Heart left ventricle (tissue), 16 donors: ENCODE data around the gene TAF4. TPM values are rescaled to one million over a fixed set of nuclear protein-coding genes. Genes with fewer than 3 reads are reported as not detected.

Experiments
- ATAC-seq, 4 donors: fragments of 200-7000 bp; cut with Tn5 transposase; one replicate each; pipeline ENCODE4 v1.9.1; 2020 to 2022; ENCODE audit warnings: moderate library complexity in 4 of 4, mild to moderate bottlenecking in 3 of 4, moderate number of reproducible peaks in 1 of 4
- DNase-seq, 5 donors: peaks; one replicate each; pipeline ENCODE4 v3.0.0-alpha.2; 2020
- H3K27ac ChIP-seq, 12 donors: fragments of 200-600 bp; sonication (generic) in 4 of 12; one replicate each; pipeline versions ENCODE4 v1.5.0 to v1.8.0; 2016 to 2022; ENCODE audit warnings: mild to moderate bottlenecking in 2 of 12
- H3K27me3 ChIP-seq, 9 donors: fragments of 200-600 bp; sonication (generic) in 2 of 9; one replicate each; pipeline versions ENCODE4 v1.5.1 to v1.8.0; 2016 to 2022; ENCODE audit warnings: mild to moderate bottlenecking in 3 of 9
- H3K36me3 ChIP-seq, 9 donors: fragments of 200-600 bp; sonication (generic) in 2 of 9; one replicate each; pipeline versions ENCODE4 v1.5.0 to v1.8.0; 2018 to 2022; ENCODE audit warnings: mild to moderate bottlenecking in 2 of 9
- H3K4me1 ChIP-seq, 12 donors: fragments of 200-600 bp; sonication (generic) in 4 of 12; one replicate each; pipeline versions ENCODE4 v1.5.0 to v1.8.0; 2016 to 2022; ENCODE audit warnings: mild to moderate bottlenecking in 3 of 12
- H3K4me3 ChIP-seq, 12 donors: fragments of 200-600 bp; sonication (generic) in 4 of 12; one replicate each; pipeline versions ENCODE4 v1.5.0 to v1.8.0; 2017 to 2022; ENCODE audit warnings: mild to moderate bottlenecking in 9 of 12, moderate library complexity in 4 of 12
- H3K9me3 ChIP-seq, 12 donors: fragments of 200-600 bp; sonication (generic) in 4 of 12; one replicate each; pipeline versions ENCODE4 v1.5.0 to v1.8.0; 2016 to 2022; ENCODE audit warnings: mild to moderate bottlenecking in 1 of 12
- CTCF ChIP-seq, 12 donors: fragments of 200-600 bp; sonication (generic) in 4 of 12; IDR thresholded peaks; one replicate each; pipeline versions ENCODE4 v1.5.0 to v1.8.0; 2018 to 2022; ENCODE audit warnings: antibody characterized with exemption in 12 of 12, mild to moderate bottlenecking in 5 of 12
- POLR2A ChIP-seq, 2 donors: fragments of 450-650 bp; IDR thresholded peaks; one replicate each; pipeline ENCODE4 v1.6.1; 2017; ENCODE audit warnings: antibody characterized with exemption in 2 of 2, mild to moderate bottlenecking in 2 of 2, moderate library complexity in 2 of 2
- WGBS, 4 donors: extraction: QIAGEN DNeasy Blood & Tissue Kit in 2 of 4; methylation state at CpG; one replicate each; pipeline versions ENCODE4 v1.1.5 to v1.1.7; 2013 to 2018; 5-methylcytosine and 5-hydroxymethylcytosine counted together
- intact Hi-C, 10 donors: fragments of 100-400 bp; cut with DNase I; formaldehyde crosslinking; loops; one replicate each; pipeline versions ENCODE4 v1.11.1 to v1.14.2; 2022
- polyA plus RNA-seq, 2 donors: library from polyadenylated mRNA; stranded (reverse); fragments of 200-250 nt; gene quantifications; one replicate each; pipeline ENCODE4 v1.2.3, GENCODE V29; 2013
- total RNA-seq, 9 donors: library from RNA; depleted of rRNA in 2 of 9; stranded (reverse); fragments of >200 nt in 2 of 9; fragmentation: NEBNext Ultra II Directional in 3 of 9; extraction: Animal tissue kit (Norgen Biotek cat#: 25700) in 3 of 9; gene quantifications; one replicate each; pipeline versions ENCODE4 v1.1.0 to v1.2.4, GENCODE V29; 2016 to 2023
- donor health status: ischemic (EF 13 %, LVEDD 7.1; RV severe dilation, severe dysfunction).
- donor health status: healthy with polysubstance abuse.
- donor health status: DM: no; HTN: yes; CAD: no.
- donor health status: DM: no; HTN: no; CAD: no.
- donor health status: ischemic (EF 25% LVEDD 6.9; RV normal size, moderate dysfunction).
- donor health status: ischemic (EF 25% LVEDD 5.7; RV mildly dilated, moderate dysfunction).
- donor health status: healthy.
- donor health status: DM: yes; HTN: yes; CAD: no.
- donor health status: ischemic (EF 35%, LVEDD 5.7; RV mildly dilated, moderate dysfunction).
- donor health status: nonischemic (EF 11% LVEDD 7.7; RV severe dilation, severe dysfunction).
- donor health status: DM: yes; HTN: yes; CAD: no.
- donor health status: PGD.
- donor health status: ischemic (EF 29% LVEDD 5.4; RV normal size, mild dysfunction).
- donor health status: nonischemic (EF 23%, LVEDD 6.1; RV moderate dilation, normal function).

The TAF4 gene
- total and polyA plus RNA-seq, 11 donors: 4.5 to 37.7 (median 10.7) TPM

- no peak overlapping the region for H3K4me3 ChIP-seq
- peak in 1 of 5 donors; percentile 21 for DNase-seq
- H3K36me3 ChIP-seq: peaks cover 0 to 98% (median 95%) of the 10 kb centered on the region in 9 donors
- no peaks in the 10 kb centered on the region for H3K9me3 ChIP-seq
- intact Hi-C loops: no loop called here
- H3K27me3 ChIP-seq: no peaks in the 10 kb centered on the region
- H3K4me1 ChIP-seq: no peaks in the 10 kb centered on the region
- no peak for ATAC-seq
- TF ChIP-seq CTCF (IDR thresholded peaks at IDR 0.05) (no peak), POLR2A (IDR thresholded peaks at IDR 0.05) (no peak)
- H3K27ac ChIP-seq: no peak overlapping the region
- 92 to 93% (median 92%) methylated on average over 19 of the region's 19 CpGs for WGBS, 4 donors
Observed at GRCh38 chr20:61998343-61999121, 67.1 kb downstream of the TAF4 start.

- ATAC-seq (no peak), DNase-seq (no peak)
- WGBS, 4 donors: 92 to 94% (median 94%) methylated on average over 10 of the region's 10 CpGs
- Histone ChIP-seq H3K4me3 (no peak overlapping the region), H3K36me3 (peaks cover 0 to 98% (median 95%) of the 10 kb centered on the region in 9 donors), H3K27ac (no peak overlapping the region), H3K4me1 (no peaks in the 10 kb centered on the region), H3K27me3 (no peaks in the 10 kb centered on the region), H3K9me3 (peaks cover 0 to under 1% (median 0%) of the 10 kb centered on the region in 12 donors)
- intact Hi-C loops: no loop called here
- TF ChIP-seq POLR2A (IDR thresholded peaks at IDR 0.05): no peak
- TF ChIP-seq CTCF (IDR thresholded peaks at IDR 0.05): no peak
Observed at GRCh38 chr20:61997891-61998290, 67.8 kb downstream of the TAF4 start.

GRCh38 chr20:61997372-61997771 lies 68.3 kb downstream of the TAF4 start:
- 86 to 91% (median 88%) methylated on average over 10 of the region's 10 CpGs for WGBS, 4 donors
- no peak overlapping the region for H3K27ac ChIP-seq
- intact Hi-C loops: no loop called here
- no peak overlapping the region for H3K4me3 ChIP-seq
- ATAC-seq (no peak), DNase-seq (no peak)
- TF ChIP-seq CTCF (IDR thresholded peaks at IDR 0.05): no peak
- no peak for TF ChIP-seq POLR2A (IDR thresholded peaks at IDR 0.05)
- peaks cover 0 to 5% (median 0%) of the 10 kb centered on the region in 12 donors for H3K9me3 ChIP-seq
- H3K36me3 ChIP-seq: peaks cover 0 to 98% (median 95%) of the 10 kb centered on the region in 9 donors
- H3K4me1 ChIP-seq: no peaks in the 10 kb centered on the region
- no peaks in the 10 kb centered on the region for H3K27me3 ChIP-seq

- H3K27me3 ChIP-seq: no peaks in the 10 kb centered on the region
- no peak overlapping the region for H3K4me3 ChIP-seq
- intact Hi-C loops: no loop called here
- no peak for TF ChIP-seq POLR2A (IDR thresholded peaks at IDR 0.05)
- no peak for TF ChIP-seq CTCF (IDR thresholded peaks at IDR 0.05)
- no peak for ATAC-seq
- H3K4me1 ChIP-seq: no peaks in the 10 kb centered on the region
- H3K36me3 ChIP-seq: peaks cover 0 to 97% (median 91%) of the 10 kb centered on the region in 9 donors
- H3K27ac ChIP-seq: no peak overlapping the region
- DNase-seq: no peak
- H3K9me3 ChIP-seq: peaks cover 0 to 21% (median 10%) of the 10 kb centered on the region in 12 donors
- WGBS, 4 donors: 96 to 97% (median 96%) methylated on average over 7 to 8 of the region's 8 CpGs
Observed at GRCh38 chr20:61994546-61994945, 71.1 kb downstream of the TAF4 start.
